Measurements from ENCODE around the gene USP5. TPM values are rescaled to one million over a fixed set of nuclear protein-coding genes. Genes with fewer than 3 reads are reported as not detected.

The USP5 gene
- total RNA-seq, 1 experiment from 2014 or later, result 107 TPM

GRCh38 chr12:6853626-6854025 lies 1.7 kb downstream of the USP5 start:
- Histone ChIP-seq H3F3A (ENCODE audit: low read length, unreplicated experiment) (no peaks in the 10 kb centered on the region), H4K20me1 (ENCODE audit: low read length) (no peaks in the 10 kb centered on the region), H3K9me2 (replicated peaks; ENCODE audit: low read length) (no peaks in the 10 kb centered on the region), H3K27ac (ENCODE audit: low read length) (peak overlapping the region; percentile 52; the same call in 1 of the 2 replicates), H3K79me2 (ENCODE audit: low read length) (peaks cover 55% of the 10 kb centered on the region), H3K36me3 (ENCODE audit: low read depth, low read length) (peaks cover 35% of the 10 kb centered on the region), H3K9me3 (ENCODE audit: low read length) (no peaks in the 10 kb centered on the region), H2AFZ (ENCODE audit: low read length) (no peak overlapping the region), H3K27me3 (ENCODE audit: low read length) (no peaks in the 10 kb centered on the region), H3K4me1 (ENCODE audit: insufficient read depth, low read length) (peaks cover 23% of the 10 kb centered on the region), H3K4me3 (ENCODE audit: low read length) (peak overlapping the region; percentile 86), H3K9ac (ENCODE audit: low read length) (peak overlapping the region; percentile 76), H3K4me2 (ENCODE audit: low read length) (peak overlapping the region; percentile 99)
- intact Hi-C loops (cut with micrococcal nuclease), result loop anchor here (5.0 kb wide), 2 partner anchors 101 to 154 kb away; partner anchors contain the start of gene MLF2
- no peak for TF ChIP-seq EZH2phosphoT487 (IDR thresholded peaks at IDR 0.05; ENCODE audit: borderline replicate concordance, low read length)
- TF ChIP-seq EZH2 (IDR thresholded peaks at IDR 0.05; ENCODE audit: low read length, unreplicated experiment), result no peak
- TF ChIP-seq CTCF (conservative IDR thresholded peaks at IDR 0.05; ENCODE audit: low read depth, low read length), result no peak
- POLR2A ChIA-PET (ENCODE audit: unreplicated experiment), result no interaction called here
- CTCF ChIA-PET, result no interaction called here
- no peak for DNase-seq
- ATAC-seq, result no peak
- no TSS peak for BruUV-seq (replicated peaks)

- H3K9me2 ChIP-seq (replicated peaks; ENCODE audit: low read length), result no peaks in the 10 kb centered on the region
- no peak overlapping the region for H3K9ac ChIP-seq (ENCODE audit: low read length)
- TF ChIP-seq EZH2phosphoT487 (IDR thresholded peaks at IDR 0.05; ENCODE audit: borderline replicate concordance, low read length), result no peak
- no peak for TF ChIP-seq CTCF (conservative IDR thresholded peaks at IDR 0.05; ENCODE audit: low read depth, low read length)
- no peak for TF ChIP-seq EZH2 (IDR thresholded peaks at IDR 0.05; ENCODE audit: low read length, unreplicated experiment)
- H2AFZ ChIP-seq (ENCODE audit: low read length), result no peak overlapping the region
- H3K27me3 ChIP-seq (ENCODE audit: low read length), result no peaks in the 10 kb centered on the region
- H3K4me3 ChIP-seq (ENCODE audit: low read length), result peak overlapping the region; percentile 86
- peaks cover 51% of the 10 kb centered on the region for H3K79me2 ChIP-seq (ENCODE audit: low read length)
- H3K9me3 ChIP-seq (ENCODE audit: low read length), result no peaks in the 10 kb centered on the region
- DNase-seq, result no peak
- CTCF ChIA-PET, result no interaction called here
- no TSS peak for BruUV-seq (replicated peaks)
- H4K20me1 ChIP-seq (ENCODE audit: low read length), result no peaks in the 10 kb centered on the region
- intact Hi-C loops (cut with micrococcal nuclease), result loop anchor here (5.0 kb wide), 2 partner anchors 102 to 153 kb away; partner anchors contain the start of gene MLF2
- H3K36me3 ChIP-seq (ENCODE audit: low read depth, low read length), result peaks cover 35% of the 10 kb centered on the region
- no peak for ATAC-seq
- H3F3A ChIP-seq (ENCODE audit: low read length, unreplicated experiment), result no peaks in the 10 kb centered on the region
- peak overlapping the region; percentile 99 for H3K4me2 ChIP-seq (ENCODE audit: low read length)
- H3K4me1 ChIP-seq (ENCODE audit: insufficient read depth, low read length), result peaks cover 23% of the 10 kb centered on the region
- POLR2A ChIA-PET (ENCODE audit: unreplicated experiment), result no interaction called here
- H3K27ac ChIP-seq (ENCODE audit: low read length), result no peak overlapping the region
Measured at GRCh38 chr12:6854036-6854435, 2.1 kb downstream of the USP5 start.

- Histone ChIP-seq H3K9ac (ENCODE audit: low read length) (no peak overlapping the region), H3K9me2 (replicated peaks; ENCODE audit: low read length) (no peaks in the 10 kb centered on the region), H3K4me3 (ENCODE audit: low read length) (no peak overlapping the region), H3K79me2 (ENCODE audit: low read length) (peaks cover 38% of the 10 kb centered on the region), H3K36me3 (ENCODE audit: low read depth, low read length) (peaks cover 28% of the 10 kb centered on the region), H3K4me1 (ENCODE audit: insufficient read depth, low read length) (peaks cover 12% of the 10 kb centered on the region), H2AFZ (ENCODE audit: low read length) (no peak overlapping the region), H3K9me3 (ENCODE audit: low read length) (no peaks in the 10 kb centered on the region), H3K27me3 (ENCODE audit: low read length) (no peaks in the 10 kb centered on the region), H3K27ac (ENCODE audit: low read length) (no peak overlapping the region), H3F3A (ENCODE audit: low read length, unreplicated experiment) (no peaks in the 10 kb centered on the region), H3K4me2 (ENCODE audit: low read length) (no peak overlapping the region), H4K20me1 (ENCODE audit: low read length) (no peaks in the 10 kb centered on the region)
- intact Hi-C loops (cut with micrococcal nuclease), result no loop called here
- BruUV-seq (replicated peaks), result no TSS peak
- TF ChIP-seq EZH2 (IDR thresholded peaks at IDR 0.05; ENCODE audit: low read length, unreplicated experiment) (no peak), EZH2phosphoT487 (IDR thresholded peaks at IDR 0.05; ENCODE audit: borderline replicate concordance, low read length) (no peak)
- ATAC-seq (no peak), DNase-seq (no peak)
- ChIA-PET CTCF (no interaction called here), POLR2A (ENCODE audit: unreplicated experiment) (no interaction called here)
Measured at GRCh38 chr12:6855322-6855721, 3.4 kb downstream of the USP5 start.

Data from PC-3 (cell line).